Ishikawa (cell line): ENCODE data around the gene OR1S2.

Experiments used
- CEBPB ChIP-seq: IDR thresholded peaks from 2 replicates; pipeline ENCODE4 v1.6.1; 2012
- CREB1 ChIP-seq: IDR thresholded peaks from 2 replicates; pipeline ENCODE4 v1.6.1; 2012; ENCODE audit warnings: low read depth
- EGR1 ChIP-seq: IDR thresholded peaks from 2 replicates; pipeline ENCODE4 v1.6.1; 2012
- EP300 ChIP-seq: IDR thresholded peaks from 2 replicates; pipeline ENCODE4 v1.6.1; 2012; ENCODE audit warnings: borderline replicate concordance
- FOXM1 ChIP-seq: IDR thresholded peaks from 2 replicates; pipeline ENCODE4 v1.6.1; 2012; ENCODE audit warnings: low read depth, borderline replicate concordance
- MAX ChIP-seq: IDR thresholded peaks from 2 replicates; pipeline ENCODE4 v1.6.1; 2012
- NFIC ChIP-seq: IDR thresholded peaks from 2 replicates; pipeline ENCODE4 v1.6.1; 2012
- RAD21 ChIP-seq: IDR thresholded peaks from 2 replicates; pipeline ENCODE4 v1.6.1; 2012; ENCODE audit warnings: low read depth
- REST ChIP-seq: IDR thresholded peaks from 2 replicates; pipeline ENCODE4 v1.6.1; 2012; ENCODE audit warnings: low read depth, mild to moderate bottlenecking
- TAF1 ChIP-seq: IDR thresholded peaks from 2 replicates; pipeline ENCODE4 v1.6.1; 2012; ENCODE audit warnings: low read depth, mild to moderate bottlenecking
- TCF12 ChIP-seq: IDR thresholded peaks from 2 replicates; pipeline ENCODE4 v1.6.1; 2012; ENCODE audit warnings: low read depth
- TEAD4 ChIP-seq: IDR thresholded peaks from 2 replicates; pipeline ENCODE4 v1.6.1; 2012
- USF1 ChIP-seq: IDR thresholded peaks from 2 replicates; pipeline ENCODE4 v1.6.1; 2012
- YY1 ChIP-seq: IDR thresholded peaks from 2 replicates; pipeline ENCODE4 v1.6.1; 2012; ENCODE audit warnings: low read depth
- ZBTB7A ChIP-seq: IDR thresholded peaks from 2 replicates; pipeline ENCODE4 v1.6.1; 2012; ENCODE audit warnings: low read depth

Gene OR1S2

GRCh38 chr11:58204042-58204441 is at the start of gene OR1S2:
Gene OR1S2, minus strand, starts transcription at chr11:58204142. Its CDS starts 0 bp downstream, at chr11:58204142.
- TF ChIP-seq FOXM1 (no peak), CREB1 (no peak), RAD21 (no peak), EP300 (no peak), ZBTB7A (no peak), YY1 (no peak), REST (no peak), TAF1 (no peak), NFIC (no peak), CEBPB (no peak), USF1 (no peak), MAX (no peak), TEAD4 (no peak)

GRCh38 chr11:58243954-58244353 is 40.0 kb upstream of the OR1S2 start:
- TF ChIP-seq TEAD4, result no peak
- TF ChIP-seq CEBPB, result no peak
- no peak for TF ChIP-seq YY1
- TF ChIP-seq TAF1, result no peak
- TF ChIP-seq REST, result no peak
- no peak for TF ChIP-seq NFIC
- TF ChIP-seq FOXM1, result no peak
- TF ChIP-seq ZBTB7A, result no peak
- no peak for TF ChIP-seq USF1
- no peak for TF ChIP-seq CREB1

GRCh38 chr11:58227956-58228615 is 24.1 kb upstream of the OR1S2 start:
- TF ChIP-seq RAD21 (no peak), TAF1 (no peak), TCF12 (no peak), CEBPB (no peak), TEAD4 (no peak), MAX (no peak), USF1 (no peak), FOXM1 (no peak), REST (no peak), YY1 (no peak), CREB1 (no peak), EGR1 (no peak)

- TF ChIP-seq TEAD4 (no peak), ZBTB7A (no peak), FOXM1 (no peak), EGR1 (no peak), EP300 (no peak), TAF1 (no peak), REST (no peak), NFIC (no peak), TCF12 (no peak), CEBPB (no peak), YY1 (no peak), MAX (no peak), USF1 (no peak), CREB1 (no peak), RAD21 (no peak)
Measured at GRCh38 chr11:58222721-58223120, 18.8 kb upstream of the OR1S2 start.
